GM18907 (cell line): Measurements from ENCODE around the gene SYNGR1.
"Not testable (repeated sequence)": the region's sequence is repeated elsewhere in the genome, so short reads cannot be mapped to it uniquely, and the experiment has no call there.

Experiments used
- ATAC-seq: cut with Tn5 transposase; IDR thresholded peaks from one replicate; pipeline ENCODE4 v1.9.1; 2021; ENCODE audit warnings: mild to moderate bottlenecking, moderate library complexity; ENCODE audit not compliant: unreplicated experiment

The SYNGR1 gene

DNA sequence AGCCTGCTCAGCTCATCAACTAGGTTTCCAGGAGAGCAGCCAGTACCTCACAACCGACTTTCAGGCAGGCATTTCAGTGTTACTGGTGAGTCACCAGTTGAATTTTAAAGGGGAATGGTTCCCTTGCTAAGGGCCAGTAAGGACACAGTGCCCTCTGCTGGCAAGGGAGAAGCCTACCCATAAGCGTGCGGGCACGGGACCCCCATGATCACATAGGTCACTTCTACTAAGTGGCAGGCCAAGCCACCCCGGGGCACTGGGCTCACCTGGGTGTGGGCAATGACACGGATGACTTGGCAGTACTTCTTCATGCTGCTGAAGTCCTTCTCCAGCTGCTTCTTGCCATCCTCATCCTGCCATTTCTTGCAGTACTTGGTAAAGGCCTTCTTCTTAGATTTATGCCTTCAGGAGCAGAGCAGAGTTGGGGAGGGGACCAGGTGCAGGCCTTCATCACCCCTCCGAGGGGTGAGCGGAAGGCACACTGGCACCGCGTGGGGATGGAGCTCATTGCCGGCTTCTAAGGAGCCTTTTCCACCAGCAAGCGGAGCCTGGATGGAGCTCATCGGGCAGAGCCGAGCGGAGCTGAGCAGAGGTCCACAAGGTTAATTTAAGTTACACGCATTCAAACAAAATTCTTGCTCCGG lies 33.2 kb upstream of the SYNGR1 start:
- ATAC-seq, result no peak

GRCh38 chr22:39317084-39317774 lies 32.6 kb upstream of the SYNGR1 start:
- no peak for ATAC-seq

GRCh38 chr22:39317775-39318506 lies 31.9 kb upstream of the SYNGR1 start:
- ATAC-seq, result no peak

DNA sequence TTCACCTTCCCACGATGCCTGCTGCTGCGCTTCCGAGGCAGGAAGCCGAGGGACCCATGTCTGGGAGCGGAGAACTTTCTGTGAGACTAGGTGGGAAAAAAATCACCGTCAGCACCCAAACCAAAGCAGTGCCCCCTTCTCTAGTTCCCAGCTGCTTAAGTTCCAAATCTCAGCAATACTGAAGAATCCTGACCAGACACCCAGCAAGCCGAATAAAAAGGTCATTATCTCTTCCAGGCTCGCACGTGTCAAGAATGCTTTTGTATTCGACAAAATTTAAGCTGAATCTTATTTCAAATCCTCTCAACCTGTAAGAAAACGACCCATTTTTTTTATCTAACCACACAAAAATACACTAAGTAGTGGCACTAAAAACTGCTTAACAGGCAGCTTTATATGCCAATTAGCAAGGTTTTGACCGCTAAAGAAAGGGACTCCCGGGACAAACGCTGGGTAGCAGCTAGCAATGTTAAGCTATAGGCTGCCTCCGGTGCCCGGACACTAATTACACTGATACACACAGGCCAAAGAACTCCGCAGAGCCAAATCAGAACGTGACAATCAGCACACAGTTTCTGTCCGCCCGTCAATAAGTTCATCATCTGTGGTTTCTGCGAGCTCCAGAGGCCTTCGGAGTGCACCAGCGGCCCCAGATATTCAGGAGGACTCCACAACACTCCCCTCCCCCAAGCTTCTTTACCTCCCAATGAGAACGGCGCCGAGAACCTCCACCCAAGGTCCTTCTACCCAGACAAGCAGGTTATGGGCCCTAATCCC lies 31.1 kb upstream of the SYNGR1 start:
- no peak for ATAC-seq

GRCh38 chr22:39319284-39320022 lies 30.3 kb upstream of the SYNGR1 start, which contains the start of gene RPL3:
Gene RPL3, minus strand, starts transcription at chr22:39319623. Its CDS starts 26 bp downstream, at chr22:39319597.
- peak; percentile 89 for ATAC-seq

- not testable (repeated sequence) for ATAC-seq
Observed at GRCh38 chr22:39320616-39321029, 29.2 kb upstream of the SYNGR1 start.

- no peak for ATAC-seq
Observed at GRCh38 chr22:39325392-39325932, 24.3 kb upstream of the SYNGR1 start.

GRCh38 chr22:39327995-39328754 lies 21.6 kb upstream of the SYNGR1 start:
- ATAC-seq, result no peak

GRCh38 chr22:39330553-39330952 lies 19.2 kb upstream of the SYNGR1 start:
- ATAC-seq, result not testable (repeated sequence)

GRCh38 chr22:39332441-39333064 lies 17.2 kb upstream of the SYNGR1 start:
- ATAC-seq, result no peak

GRCh38 chr22:39336411-39336810 lies 13.4 kb upstream of the SYNGR1 start:
- ATAC-seq, result no peak

DNA sequence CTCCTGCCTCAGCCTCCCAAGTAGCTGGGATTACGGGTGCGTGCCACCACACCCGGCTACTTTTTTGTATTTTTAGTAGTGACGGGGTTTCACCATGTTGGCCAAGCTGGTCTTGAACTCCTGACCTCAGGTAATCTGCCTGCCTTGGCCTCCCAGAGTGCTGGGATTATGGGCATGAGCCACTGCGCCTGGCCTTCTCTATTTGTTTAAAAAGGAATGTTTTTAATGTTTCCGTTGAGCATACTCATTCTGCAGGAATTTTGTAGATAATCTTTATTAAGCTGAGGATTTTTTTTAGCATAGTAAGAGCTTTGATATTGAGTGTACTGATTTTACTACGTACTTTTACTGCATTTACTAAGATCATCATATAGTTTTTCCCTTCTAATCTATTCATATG lies 10.0 kb upstream of the SYNGR1 start:
- ATAC-seq, result not testable (repeated sequence)

- ATAC-seq, result no peak
Observed at GRCh38 chr22:39341179-39341578, 8.6 kb upstream of the SYNGR1 start.

DNA sequence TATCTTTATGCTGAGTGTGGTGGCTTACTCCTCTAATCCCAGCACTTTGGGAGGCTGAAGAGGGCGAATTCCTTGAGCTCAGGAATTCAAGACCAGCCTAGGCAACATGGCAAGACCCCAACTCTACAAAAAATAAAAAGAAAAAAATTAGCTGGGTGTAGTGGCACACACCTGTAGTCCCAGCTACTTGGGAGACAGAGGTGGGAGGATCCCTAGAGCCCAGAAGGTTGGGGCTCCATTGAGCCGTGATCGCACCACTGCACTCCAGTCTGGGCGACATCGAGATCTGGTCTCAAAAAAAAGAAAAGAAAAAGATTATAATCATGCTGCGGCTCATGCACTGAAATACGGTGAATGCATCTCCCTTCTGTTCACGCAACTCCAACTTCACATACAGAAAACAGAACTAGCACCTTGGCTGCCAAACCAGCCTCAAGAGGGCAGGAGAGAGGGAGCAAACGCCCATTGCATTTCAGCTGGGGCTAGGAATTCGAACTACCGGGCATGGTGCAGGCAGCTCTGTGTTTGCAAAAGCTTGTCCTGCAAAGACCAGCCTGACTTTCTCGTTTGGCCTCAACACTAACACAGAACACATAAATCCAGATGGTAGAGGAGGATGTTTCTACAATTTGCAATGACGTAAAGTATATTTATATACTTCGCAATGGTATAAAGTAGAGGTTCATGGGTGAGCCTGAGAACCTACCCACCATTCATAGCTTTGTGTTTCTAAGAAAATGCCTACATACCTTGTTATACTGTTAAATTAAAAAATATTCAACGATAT lies 6.3 kb upstream of the SYNGR1 start:
- ATAC-seq, result no peak

DNA sequence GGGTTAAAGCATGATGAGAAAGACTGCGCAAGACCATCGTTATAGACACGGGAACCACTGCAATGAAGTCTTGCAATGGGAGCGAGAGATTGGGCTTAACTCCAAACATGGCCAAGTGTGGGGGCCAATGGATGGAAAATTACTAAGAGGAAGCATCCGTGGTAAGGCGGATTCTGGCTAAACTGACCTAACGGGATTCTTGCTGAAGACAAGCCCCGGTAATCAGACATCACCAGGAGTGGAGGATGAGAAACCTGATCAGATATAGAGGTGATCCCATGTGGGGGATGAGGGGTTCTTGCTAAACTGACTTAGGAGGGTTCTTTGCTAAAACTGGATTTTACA lies 5.8 kb upstream of the SYNGR1 start:
- ATAC-seq, result no peak

- no peak for ATAC-seq
Observed at GRCh38 chr22:39345231-39345630, 4.6 kb upstream of the SYNGR1 start.

- ATAC-seq, result no peak
Observed at GRCh38 chr22:39348909-39349505, 784 bp upstream of the SYNGR1 start.

- ATAC-seq, result no peak
Observed at GRCh38 chr22:39349506-39349966, 255 bp upstream of the SYNGR1 start.
